Mononuclear cell (primary cell): ENCODE measurements around the gene LNPEP. TPM values are rescaled to one million over a fixed set of nuclear protein-coding genes. Genes with fewer than 3 reads are reported as not detected.

Experiments
- H3K27me3 ChIP-seq: 2 replicates; pipeline ENCODE4 v1.6.0; 2011; ENCODE audit warnings: low read length, control low read depth; ENCODE audit not compliant: insufficient read depth
- H3K4me1 ChIP-seq: 2 replicates; pipeline ENCODE4 v1.5.1; 2011; ENCODE audit warnings: mild to moderate bottlenecking, low read length, control low read depth; ENCODE audit not compliant: insufficient read depth
- H3K4me3 ChIP-seq: 2 replicates; pipeline ENCODE4 v1.5.1; 2011; ENCODE audit warnings: mild to moderate bottlenecking, low read length, moderate library complexity
- H3K9me3 ChIP-seq: 2 replicates; pipeline ENCODE4 v1.5.1; 2011; ENCODE audit warnings: low read depth, mild to moderate bottlenecking, control low read depth, low read length
- total RNA-seq: library from RNA; depleted of rRNA; stranded (reverse); fragments of >200 nt; gene quantifications from one replicate; pipeline ENCODE4 v1.2.3, GENCODE V29; 2012

Gene LNPEP
- total RNA-seq, 1 donor = 119 TPM

- Histone ChIP-seq H3K4me1 (peaks cover 53% of the 10 kb centered on the region), H3K4me3 (peak overlapping the region; percentile 79), H3K27me3 (no peaks in the 10 kb centered on the region), H3K9me3 (no peaks in the 10 kb centered on the region)
Observed at GRCh38 chr5:96936431-96937320, 796 bp downstream of the LNPEP start.

- H3K4me1 ChIP-seq = peaks cover 55% of the 10 kb centered on the region
- H3K4me3 ChIP-seq = no peak overlapping the region
- no peaks in the 10 kb centered on the region for H3K27me3 ChIP-seq
- no peaks in the 10 kb centered on the region for H3K9me3 ChIP-seq
Observed at GRCh38 chr5:96940586-96940985, 4.7 kb downstream of the LNPEP start.

GRCh38 chr5:96941140-96941539 lies 5.3 kb downstream of the LNPEP start:
- Histone ChIP-seq H3K27me3 (no peaks in the 10 kb centered on the region), H3K4me3 (no peak overlapping the region), H3K4me1 (peaks cover 60% of the 10 kb centered on the region), H3K9me3 (no peaks in the 10 kb centered on the region)

- Histone ChIP-seq H3K4me3 (no peak overlapping the region), H3K4me1 (peaks cover 59% of the 10 kb centered on the region), H3K9me3 (no peaks in the 10 kb centered on the region), H3K27me3 (no peaks in the 10 kb centered on the region)
Observed at GRCh38 chr5:96942078-96942477, 6.2 kb downstream of the LNPEP start.

- Histone ChIP-seq H3K27me3 (no peaks in the 10 kb centered on the region), H3K4me3 (no peak overlapping the region), H3K4me1 (peaks cover 52% of the 10 kb centered on the region), H3K9me3 (no peaks in the 10 kb centered on the region)
Observed at GRCh38 chr5:96942911-96943310, 7.0 kb downstream of the LNPEP start.

GRCh38 chr5:96943799-96944198 lies 7.9 kb downstream of the LNPEP start:
- H3K4me3 ChIP-seq = no peak overlapping the region
- H3K4me1 ChIP-seq = peaks cover 45% of the 10 kb centered on the region
- no peaks in the 10 kb centered on the region for H3K27me3 ChIP-seq
- no peaks in the 10 kb centered on the region for H3K9me3 ChIP-seq

GRCh38 chr5:96945144-96945897 lies 9.4 kb downstream of the LNPEP start:
- Histone ChIP-seq H3K4me3 (no peak overlapping the region), H3K27me3 (no peaks in the 10 kb centered on the region), H3K9me3 (no peaks in the 10 kb centered on the region), H3K4me1 (peaks cover 51% of the 10 kb centered on the region)

- Histone ChIP-seq H3K4me3 (no peak overlapping the region), H3K27me3 (no peaks in the 10 kb centered on the region), H3K9me3 (no peaks in the 10 kb centered on the region), H3K4me1 (peaks cover 43% of the 10 kb centered on the region)
Observed at GRCh38 chr5:96946381-96946780, 10.5 kb downstream of the LNPEP start.

- no peaks in the 10 kb centered on the region for H3K27me3 ChIP-seq
- no peak overlapping the region for H3K4me3 ChIP-seq
- H3K4me1 ChIP-seq = peaks cover 26% of the 10 kb centered on the region
- H3K9me3 ChIP-seq = no peaks in the 10 kb centered on the region
Observed at GRCh38 chr5:96952118-96952750, 16.4 kb downstream of the LNPEP start.

GRCh38 chr5:96952974-96953730 lies 17.3 kb downstream of the LNPEP start:
- Histone ChIP-seq H3K9me3 (no peaks in the 10 kb centered on the region), H3K4me3 (no peak overlapping the region)

GRCh38 chr5:96957254-96958049 lies 21.6 kb downstream of the LNPEP start:
- Histone ChIP-seq H3K27me3 (no peaks in the 10 kb centered on the region), H3K4me3 (no peak overlapping the region), H3K9me3 (no peaks in the 10 kb centered on the region), H3K4me1 (peaks cover 59% of the 10 kb centered on the region)

More at GRCh38 chr5:96952974-96953730, 17.3 kb downstream of the LNPEP start:
- H3K4me1 ChIP-seq = peaks cover 35% of the 10 kb centered on the region
- no peaks in the 10 kb centered on the region for H3K27me3 ChIP-seq

- no peak overlapping the region for H3K4me3 ChIP-seq
- H3K9me3 ChIP-seq = no peaks in the 10 kb centered on the region
- no peaks in the 10 kb centered on the region for H3K27me3 ChIP-seq
- peaks cover 67% of the 10 kb centered on the region for H3K4me1 ChIP-seq
Observed at GRCh38 chr5:96958977-96959376, 23.1 kb downstream of the LNPEP start.

GRCh38 chr5:96961053-96961452 lies 25.2 kb downstream of the LNPEP start:
- peaks cover 62% of the 10 kb centered on the region for H3K4me1 ChIP-seq
- H3K9me3 ChIP-seq = no peaks in the 10 kb centered on the region
- H3K4me3 ChIP-seq = no peak overlapping the region
- H3K27me3 ChIP-seq = no peaks in the 10 kb centered on the region

- H3K9me3 ChIP-seq = no peaks in the 10 kb centered on the region
- peaks cover 56% of the 10 kb centered on the region for H3K4me1 ChIP-seq
- H3K27me3 ChIP-seq = no peaks in the 10 kb centered on the region
- no peak overlapping the region for H3K4me3 ChIP-seq
Observed at GRCh38 chr5:96962540-96962991, 26.7 kb downstream of the LNPEP start.
